ENCODE results near the gene SSR4.

Gene SSR4

GRCh38 chrX:153789654-153790053, 4.8 kb upstream of the SSR4 start:
- Histone ChIP-seq H3K4me3 (ENCODE audit: low read depth, low read length, poor library complexity, severe bottlenecking) (no peak overlapping the region), H3K9me3 (ENCODE audit: low read length) (no peaks in the 10 kb centered on the region), H3K4me1 (ENCODE audit: insufficient read depth, low read length, severe bottlenecking) (peaks cover 13% of the 10 kb centered on the region), H3K9ac (ENCODE audit: low read length) (no peak overlapping the region), H3K79me2 (ENCODE audit: insufficient read depth, low read length) (peaks cover 6% of the 10 kb centered on the region; the same call in 1 of the 2 replicates), H3K27me3 (ENCODE audit: insufficient read depth, low read length) (no peaks in the 10 kb centered on the region), H3F3A (ENCODE audit: insufficient read depth, low read length) (no peaks in the 10 kb centered on the region), H3K36me3 (ENCODE audit: insufficient read depth, low read length) (peaks cover 24% of the 10 kb centered on the region), H3K4me2 (ENCODE audit: low read length) (no peak overlapping the region), H4K20me1 (ENCODE audit: insufficient read depth, low read length) (no peaks in the 10 kb centered on the region), H3K9me2 (ENCODE audit: low read depth, low read length) (no peaks in the 10 kb centered on the region), H2AFZ (ENCODE audit: low read length) (no peak overlapping the region), H3K27ac (ENCODE audit: low read depth, low read length, poor library complexity, severe bottlenecking) (no peak overlapping the region)
- TF ChIP-seq EZH2 (IDR thresholded peaks at IDR 0.05; ENCODE audit: borderline replicate concordance, low read length) = no peak
- TF ChIP-seq, protein P1, sequence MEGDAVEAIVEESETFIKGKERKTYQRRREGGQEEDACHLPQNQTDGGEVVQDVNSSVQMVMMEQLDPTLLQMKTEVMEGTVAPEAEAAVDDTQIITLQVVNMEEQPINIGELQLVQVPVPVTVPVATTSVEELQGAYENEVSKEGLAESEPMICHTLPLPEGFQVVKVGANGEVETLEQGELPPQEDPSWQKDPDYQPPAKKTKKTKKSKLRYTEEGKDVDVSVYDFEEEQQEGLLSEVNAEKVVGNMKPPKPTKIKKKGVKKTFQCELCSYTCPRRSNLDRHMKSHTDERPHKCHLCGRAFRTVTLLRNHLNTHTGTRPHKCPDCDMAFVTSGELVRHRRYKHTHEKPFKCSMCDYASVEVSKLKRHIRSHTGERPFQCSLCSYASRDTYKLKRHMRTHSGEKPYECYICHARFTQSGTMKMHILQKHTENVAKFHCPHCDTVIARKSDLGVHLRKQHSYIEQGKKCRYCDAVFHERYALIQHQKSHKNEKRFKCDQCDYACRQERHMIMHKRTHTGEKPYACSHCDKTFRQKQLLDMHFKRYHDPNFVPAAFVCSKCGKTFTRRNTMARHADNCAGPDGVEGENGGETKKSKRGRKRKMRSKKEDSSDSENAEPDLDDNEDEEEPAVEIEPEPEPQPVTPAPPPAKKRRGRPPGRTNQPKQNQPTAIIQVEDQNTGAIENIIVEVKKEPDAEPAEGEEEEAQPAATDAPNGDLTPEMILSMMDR (IDR thresholded peaks at IDR 0.05; ENCODE audit: low read length) = no peak

- Histone ChIP-seq H3K36me3 (ENCODE audit: insufficient read depth, low read length) (peaks cover 26% of the 10 kb centered on the region), H4K20me1 (ENCODE audit: insufficient read depth, low read length) (no peaks in the 10 kb centered on the region), H3K27me3 (ENCODE audit: insufficient read depth, low read length) (no peaks in the 10 kb centered on the region), H3K9me2 (ENCODE audit: low read depth, low read length) (no peaks in the 10 kb centered on the region), H2AFZ (ENCODE audit: low read length) (no peak overlapping the region), H3K4me3 (ENCODE audit: low read depth, low read length, poor library complexity, severe bottlenecking) (no peak overlapping the region), H3K9ac (ENCODE audit: low read length) (no peak overlapping the region), H3K9me3 (ENCODE audit: low read length) (no peaks in the 10 kb centered on the region), H3F3A (ENCODE audit: insufficient read depth, low read length) (no peaks in the 10 kb centered on the region), H3K4me2 (ENCODE audit: low read length) (no peak overlapping the region), H3K79me2 (ENCODE audit: insufficient read depth, low read length) (peaks cover 6% of the 10 kb centered on the region; the same call in 1 of the 2 replicates), H3K27ac (ENCODE audit: low read depth, low read length, poor library complexity, severe bottlenecking) (no peak overlapping the region), H3K4me1 (ENCODE audit: insufficient read depth, low read length, severe bottlenecking) (peaks cover 25% of the 10 kb centered on the region)
- TF ChIP-seq, protein P1 (IDR thresholded peaks at IDR 0.05; ENCODE audit: low read length) = no peak
- no peak for TF ChIP-seq EZH2 (IDR thresholded peaks at IDR 0.05; ENCODE audit: borderline replicate concordance, low read length)
These were observed 3.2 kb upstream of the SSR4 start for GRCh38 chrX:153791104-153791852.

GRCh38 chrX:153792368-153792767, 2.1 kb upstream of the SSR4 start:
- H3K9me3 ChIP-seq (ENCODE audit: low read length) = no peaks in the 10 kb centered on the region
- peak overlapping the region; percentile 96; the same call in 1 of the 2 replicates for H3K9ac ChIP-seq (ENCODE audit: low read length)
- peaks cover 25% of the 10 kb centered on the region for H3K4me1 ChIP-seq (ENCODE audit: insufficient read depth, low read length, severe bottlenecking)
- H3K79me2 ChIP-seq (ENCODE audit: insufficient read depth, low read length) = peaks cover 6% of the 10 kb centered on the region; the same call in 1 of the 2 replicates
- H3K27ac ChIP-seq (ENCODE audit: low read depth, low read length, poor library complexity, severe bottlenecking) = no peak overlapping the region
- peak overlapping the region; percentile 94; the same call in 1 of the 2 replicates for H3K4me2 ChIP-seq (ENCODE audit: low read length)
- peak overlapping the region; percentile 77 for H3K4me3 ChIP-seq (ENCODE audit: low read depth, low read length, poor library complexity, severe bottlenecking)
- H3F3A ChIP-seq (ENCODE audit: insufficient read depth, low read length) = no peaks in the 10 kb centered on the region
- H4K20me1 ChIP-seq (ENCODE audit: insufficient read depth, low read length) = no peaks in the 10 kb centered on the region
- H3K36me3 ChIP-seq (ENCODE audit: insufficient read depth, low read length) = peaks cover 30% of the 10 kb centered on the region
- TF ChIP-seq, protein P1 (IDR thresholded peaks at IDR 0.05; ENCODE audit: low read length) = no peak
- TF ChIP-seq EZH2 (IDR thresholded peaks at IDR 0.05; ENCODE audit: borderline replicate concordance, low read length) = no peak
- H2AFZ ChIP-seq (ENCODE audit: low read length) = no peak overlapping the region
- no peaks in the 10 kb centered on the region for H3K27me3 ChIP-seq (ENCODE audit: insufficient read depth, low read length)
- no peaks in the 10 kb centered on the region for H3K9me2 ChIP-seq (ENCODE audit: low read depth, low read length)
